Small intestine (tissue), 7 donors: ENCODE measurements around the gene MYMK. TPM values are rescaled to one million over a fixed set of nuclear protein-coding genes. Genes with fewer than 3 reads are reported as not detected.

Experiments
- DNase-seq, 2 donors: peaks; one replicate each; pipeline versions ENCODE4 v3.0.0 to v3.0.0-alpha.2; 2013
- FAIRE-seq: peaks from 2 replicates; lab custom pipeline; 2012; peaks lifted over from hg19 to GRCh38; lab: Jason Lieb, UNC
- H3K27ac ChIP-seq, 3 donors: one replicate each; pipeline ENCODE4 v1.5.1; 2013; ENCODE audit warnings: low read length in 2 of 3, mild to moderate bottlenecking in 2 of 3, control low read depth in 1 of 3, inconsistent platforms in 1 of 3, low read depth in 1 of 3, moderate library complexity in 1 of 3
- H3K27me3 ChIP-seq, 3 donors: one replicate each; pipeline ENCODE4 v1.6.1; 2013; ENCODE audit warnings: low read length in 3 of 3, inconsistent platforms in 1 of 3; ENCODE audit not compliant: control insufficient read depth in 3 of 3, insufficient read depth in 3 of 3
- H3K36me3 ChIP-seq, 3 donors: one replicate each; pipeline ENCODE4 v1.6.1; 2013; ENCODE audit warnings: low read length in 3 of 3, inconsistent platforms in 1 of 3, low read depth in 1 of 3, mild to moderate bottlenecking in 1 of 3, moderate library complexity in 1 of 3; ENCODE audit not compliant: control insufficient read depth in 3 of 3, insufficient read depth in 2 of 3
- H3K4me1 ChIP-seq, 3 donors: one replicate each; pipeline ENCODE4 v1.6.1; 2013; ENCODE audit warnings: low read length in 2 of 3, inconsistent platforms in 1 of 3, low read depth in 1 of 3, mild to moderate bottlenecking in 1 of 3, moderate library complexity in 1 of 3; ENCODE audit not compliant: control insufficient read depth in 3 of 3, insufficient read depth in 2 of 3
- H3K4me3 ChIP-seq, 3 donors: one replicate each; pipeline ENCODE4 v1.5.1; 2013; ENCODE audit warnings: low read length in 3 of 3, control low read depth in 1 of 3, inconsistent platforms in 1 of 3, low read depth in 1 of 3, mild to moderate bottlenecking in 1 of 3, moderate library complexity in 1 of 3
- H3K9me3 ChIP-seq, 2 donors: one replicate each; pipeline ENCODE4 v1.6.1; 2013; ENCODE audit warnings: low read depth in 1 of 2, low read length in 1 of 2; ENCODE audit not compliant: control insufficient read depth in 2 of 2, insufficient read depth in 1 of 2
- WGBS, 3 donors: extraction: QIAGEN DNeasy Blood & Tissue Kit; methylation state at CpG; one replicate each; pipeline ENCODE4 v1.1.7; 2013; 5-methylcytosine and 5-hydroxymethylcytosine counted together
- polyA plus RNA-seq, 4 donors: library from polyadenylated mRNA; stranded (reverse) in 3 of 4; unstranded in 1 of 4; fragments of 200-250 nt in 3 of 4; fragments of 120-200 nt in 1 of 4; gene quantifications; one replicate each; pipeline versions ENCODE4 v1.2.1 to v1.2.3, GENCODE V29; 2013
- donor health status: healthy with polysubstance abuse.
- donor health status: control.
- donor health status: control.
- donor health status: Bipolar disorder and iron deficiency.
- donor health status: healthy.

Gene MYMK
- polyA plus RNA-seq, 4 donors = 0.22 TPM; not detected in 3

DNA sequence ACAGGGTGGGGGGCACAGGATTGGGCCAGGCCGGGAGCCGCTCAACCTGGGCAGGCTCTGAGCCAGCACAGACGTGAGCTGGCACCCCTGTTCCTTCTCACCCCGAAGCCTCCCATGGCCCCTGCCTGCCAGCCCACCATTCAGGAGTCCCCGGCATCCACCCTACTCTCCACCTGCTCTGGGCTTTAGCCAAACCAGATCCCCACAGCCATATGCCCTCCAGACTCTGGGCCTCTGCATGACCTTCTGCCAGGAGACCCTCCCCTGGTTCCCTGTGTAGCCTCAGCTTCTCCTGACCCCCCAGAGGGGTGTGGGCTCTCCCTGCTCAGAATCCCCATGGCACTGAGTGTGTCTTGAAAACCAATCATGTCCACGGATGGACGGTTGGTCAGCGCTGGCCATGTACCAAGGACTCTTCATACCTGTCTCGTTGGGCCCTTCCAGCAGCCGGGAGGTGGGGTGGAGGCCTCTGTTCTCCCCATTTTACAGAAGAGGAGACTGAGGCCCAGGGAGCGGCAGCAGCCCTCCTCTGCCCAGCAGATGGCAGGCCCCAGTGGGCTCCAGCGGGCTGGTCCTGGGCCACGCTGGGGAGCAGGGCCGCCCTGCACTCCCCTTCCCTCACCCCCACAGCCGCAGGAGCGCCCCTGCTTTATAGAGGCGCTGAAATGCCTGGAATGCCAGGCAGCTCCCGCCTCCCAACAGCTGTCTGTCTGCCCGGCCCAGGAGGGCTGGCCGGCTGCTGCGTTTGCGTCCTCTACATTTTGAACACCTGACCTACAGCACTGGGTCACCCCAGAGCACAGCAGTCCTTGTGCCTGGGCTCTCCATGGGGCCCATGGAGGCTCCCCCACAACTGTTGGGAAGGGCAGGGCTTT, 3.5 kb upstream of the MYMK start:
- Histone ChIP-seq H3K27ac (no peak overlapping the region), H3K36me3 (no peaks in the 10 kb centered on the region), H3K9me3 (no peaks in the 10 kb centered on the region), H3K27me3 (peaks cover 0 to 16% (median 0%) of the 10 kb centered on the region in 3 donors), H3K4me1 (peaks cover 0 to 18% (median 4%) of the 10 kb centered on the region in 3 donors), H3K4me3 (no peak overlapping the region)
- FAIRE-seq (no peak), DNase-seq (no peak)
- WGBS, 3 donors = 57 to 72% (median 61%) methylated on average over 21 to 22 of the region's 22 CpGs

GRCh38 chr9:133527444-133527920, 2.7 kb upstream of the MYMK start:
- Histone ChIP-seq H3K4me3 (no peak overlapping the region), H3K27me3 (peaks cover 0 to 14% (median 0%) of the 10 kb centered on the region in 3 donors), H3K27ac (no peak overlapping the region), H3K9me3 (no peaks in the 10 kb centered on the region), H3K4me1 (peaks cover 0 to 18% (median 4%) of the 10 kb centered on the region in 3 donors), H3K36me3 (no peaks in the 10 kb centered on the region)
- DNase-seq = peak in 1 of 2 donors; percentile 35
- 58 to 80% (median 77%) methylated on average over 18 of the region's 18 CpGs for WGBS, 3 donors
- FAIRE-seq = no peak

DNA sequence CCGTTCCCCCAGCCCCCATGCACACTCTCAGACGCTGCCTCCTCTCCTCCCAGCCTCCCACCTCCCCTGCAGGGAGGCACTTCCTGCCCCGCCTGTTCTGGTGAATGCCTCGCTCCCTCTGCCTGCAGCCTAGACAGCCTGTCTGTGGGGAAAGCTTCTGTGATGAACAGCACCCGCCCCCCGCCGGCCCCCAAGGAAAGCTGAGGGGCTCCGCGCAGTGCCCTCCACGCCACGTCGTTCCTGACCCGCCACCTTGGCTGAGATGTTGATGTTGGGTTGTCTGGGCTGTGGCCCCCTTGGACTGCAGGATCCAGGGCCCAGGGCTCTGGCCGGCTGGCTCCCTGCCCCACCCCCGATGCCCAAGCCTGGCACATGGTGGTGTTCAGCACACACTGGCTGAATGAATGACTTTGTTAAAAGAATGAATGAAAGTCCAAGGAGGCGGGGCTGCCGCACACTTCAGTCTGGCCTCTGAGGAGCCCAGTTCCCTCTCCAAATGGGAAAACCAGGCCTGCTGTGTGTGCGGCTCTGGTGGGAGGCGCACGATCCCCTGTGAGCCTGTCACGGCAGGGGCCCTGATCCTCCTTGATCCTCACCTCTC, 2.1 kb upstream of the MYMK start:
- no peaks in the 10 kb centered on the region for H3K9me3 ChIP-seq
- FAIRE-seq (no peak), DNase-seq (no peak)
- no peaks in the 10 kb centered on the region for H3K36me3 ChIP-seq
- peaks cover 0 to 18% (median 4%) of the 10 kb centered on the region in 3 donors for H3K4me1 ChIP-seq
- WGBS, 3 donors = 43 to 52% (median 44%) methylated on average over 21 of the region's 21 CpGs
- H3K4me3 ChIP-seq = no peak overlapping the region
- H3K27me3 ChIP-seq = peaks cover 0 to 14% (median 0%) of the 10 kb centered on the region in 3 donors
- no peak overlapping the region for H3K27ac ChIP-seq

GRCh38 chr9:133525677-133526076, 918 bp upstream of the MYMK start:
- Histone ChIP-seq H3K27me3 (peaks cover 0 to 14% (median 0%) of the 10 kb centered on the region in 3 donors), H3K9me3 (no peaks in the 10 kb centered on the region), H3K4me3 (no peak overlapping the region), H3K36me3 (no peaks in the 10 kb centered on the region), H3K27ac (no peak overlapping the region), H3K4me1 (peaks cover 0 to 18% (median 4%) of the 10 kb centered on the region in 3 donors)
- FAIRE-seq (no peak), DNase-seq (no peak)
- WGBS, 3 donors = 68 to 74% (median 71%) methylated on average over 8 of the region's 8 CpGs

GRCh38 chr9:133524146-133524545, 613 bp downstream of the MYMK start:
- FAIRE-seq (no peak), DNase-seq (no peak)

DNA sequence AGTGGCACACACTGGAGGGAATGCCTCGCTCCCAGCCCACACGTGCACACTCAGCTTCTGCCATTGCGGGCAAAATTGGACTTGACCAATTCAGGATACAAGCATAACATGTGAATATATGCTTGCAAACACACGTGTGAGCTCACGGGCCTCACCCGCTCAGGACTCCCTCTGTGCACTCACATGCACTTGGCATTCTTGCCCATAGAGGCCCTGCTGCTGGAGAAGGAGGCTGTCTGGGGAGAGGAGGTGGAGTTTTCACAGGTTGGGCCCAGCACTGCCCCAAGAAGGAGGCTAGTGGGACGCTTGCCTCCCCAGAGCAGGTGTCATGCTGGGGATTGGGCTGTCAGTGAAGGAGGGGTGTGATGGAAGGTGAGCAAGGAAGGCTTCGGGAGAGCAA, 1.7 kb downstream of the MYMK start:
- H3K27me3 ChIP-seq = peaks cover 0 to 5% (median 0%) of the 10 kb centered on the region in 3 donors
- no peaks in the 10 kb centered on the region for H3K36me3 ChIP-seq
- peaks cover 0 to 16% (median 4%) of the 10 kb centered on the region in 3 donors for H3K4me1 ChIP-seq
- FAIRE-seq (no peak), DNase-seq (no peak)
- WGBS, 3 donors = 74 to 86% (median 86%) methylated on average over 8 of the region's 8 CpGs
- H3K9me3 ChIP-seq = no peaks in the 10 kb centered on the region
- H3K4me3 ChIP-seq = no peak overlapping the region
- no peak overlapping the region for H3K27ac ChIP-seq

More at GRCh38 chr9:133524146-133524545, 613 bp downstream of the MYMK start:
- Histone ChIP-seq H3K27me3 (peaks cover 0 to 10% (median 0%) of the 10 kb centered on the region in 3 donors), H3K9me3 (no peaks in the 10 kb centered on the region), H3K27ac (no peak overlapping the region), H3K4me3 (no peak overlapping the region), H3K36me3 (no peaks in the 10 kb centered on the region), H3K4me1 (peaks cover 0 to 18% (median 4%) of the 10 kb centered on the region in 3 donors)
- 76 to 92% (median 81%) methylated on average over 5 of the region's 5 CpGs for WGBS, 3 donors

- H3K27me3 ChIP-seq = no peaks in the 10 kb centered on the region
- H3K9me3 ChIP-seq = no peaks in the 10 kb centered on the region
- H3K27ac ChIP-seq = no peak overlapping the region
- no peak overlapping the region for H3K4me3 ChIP-seq
- no peaks in the 10 kb centered on the region for H3K36me3 ChIP-seq
- DNase-seq (peak in 1 of 2 donors; percentile 28), FAIRE-seq (no peak)
- WGBS, 3 donors = 29 to 67% (median 44%) methylated on average over 14 of the region's 14 CpGs
- peaks cover 0 to 10% (median 4%) of the 10 kb centered on the region in 3 donors for H3K4me1 ChIP-seq
Observed at GRCh38 chr9:133522073-133522910, 2.5 kb downstream of the MYMK start.
